Mesenchymal stem cell (in vitro differentiated cells and primary cell): ENCODE data around the gene ZNF19. TPM values are rescaled to one million over a fixed set of nuclear protein-coding genes. Genes with fewer than 3 reads are reported as not detected.

Experiments
- DNase-seq: peaks from one replicate; pipeline ENCODE4 v3.0.0-alpha.2; 2013
- H2AFZ ChIP-seq: one replicate; pipeline ENCODE4 v1.6.1; 2013; ENCODE audit warnings: low read depth, mild to moderate bottlenecking, control low read depth, inconsistent platforms, low read length, moderate library complexity
- H2AK5ac ChIP-seq: 2 replicates; pipeline ENCODE4 v1.6.1; 2013; ENCODE audit warnings: low read length, moderate library complexity, mild to moderate bottlenecking, inconsistent platforms; ENCODE audit not compliant: severe bottlenecking
- H2BK120ac ChIP-seq: one replicate; pipeline ENCODE4 v1.6.1; 2013; ENCODE audit warnings: low read depth, mild to moderate bottlenecking, inconsistent platforms, low read length, moderate library complexity
- H2BK12ac ChIP-seq, 2 experiments: one replicate each; pipeline ENCODE4 v1.6.1; 2013; ENCODE audit warnings: inconsistent platforms in 2 of 2, low read length in 2 of 2, mild to moderate bottlenecking in 2 of 2, moderate library complexity in 2 of 2, control low read depth in 1 of 2
- H2BK15ac ChIP-seq: one replicate; pipeline ENCODE4 v1.6.1; 2013; ENCODE audit warnings: mild to moderate bottlenecking, low read depth, inconsistent platforms; ENCODE audit not compliant: poor library complexity, severe bottlenecking
- H2BK5ac ChIP-seq: 2 replicates; pipeline ENCODE4 v1.6.1; 2013; ENCODE audit warnings: low read depth, mild to moderate bottlenecking, low read length, control low read depth, inconsistent platforms; ENCODE audit not compliant: poor library complexity, severe bottlenecking
- H3K14ac ChIP-seq, 2 experiments: one replicate each; pipeline ENCODE4 v1.6.1; 2013; ENCODE audit warnings: inconsistent platforms in 2 of 2, low read length in 2 of 2, control low read depth in 1 of 2, mild to moderate bottlenecking in 1 of 2, moderate library complexity in 1 of 2
- H3K18ac ChIP-seq, 2 experiments: one replicate each; pipeline ENCODE4 v1.6.1; 2013; ENCODE audit warnings: inconsistent platforms in 2 of 2, low read length in 2 of 2, control low read depth in 1 of 2, low read depth in 1 of 2, mild to moderate bottlenecking in 1 of 2
- H3K23ac ChIP-seq, 2 experiments: one replicate each; pipeline ENCODE4 v1.6.1; 2013; ENCODE audit warnings: inconsistent platforms in 2 of 2, low read length in 2 of 2, mild to moderate bottlenecking in 2 of 2, moderate library complexity in 2 of 2, control low read depth in 1 of 2
- H3K27ac ChIP-seq: 2 replicates; pipeline ENCODE4 v1.5.1; 2013; ENCODE audit warnings: mild to moderate bottlenecking, moderate library complexity, low read length, control low read depth, inconsistent platforms; ENCODE audit not compliant: poor library complexity, severe bottlenecking
- H3K27me3 ChIP-seq, 2 experiments: 2 replicates each; pipeline versions ENCODE4 v1.6.1 to v1.7.0; 2013; ENCODE audit warnings: low read length in 2 of 2, mild to moderate bottlenecking in 2 of 2, moderate library complexity in 2 of 2, control low read depth in 1 of 2, inconsistent platforms in 1 of 2; ENCODE audit not compliant: control insufficient read depth in 1 of 2, insufficient read depth in 1 of 2
- H3K36me3 ChIP-seq, 2 experiments: 2 replicates each; pipeline versions ENCODE4 v1.6.1 to v1.7.0; 2013; ENCODE audit warnings: low read length in 2 of 2, control low read depth in 1 of 2, inconsistent platforms in 1 of 2, low read depth in 1 of 2, mild to moderate bottlenecking in 1 of 2; ENCODE audit not compliant: insufficient read depth in 2 of 2, control insufficient read depth in 1 of 2
- H3K4ac ChIP-seq, 2 experiments: one replicate each; pipeline ENCODE4 v1.6.1; 2013; ENCODE audit warnings: inconsistent platforms in 2 of 2, low read length in 2 of 2, mild to moderate bottlenecking in 2 of 2, moderate library complexity in 2 of 2, control low read depth in 1 of 2, low read depth in 1 of 2
- H3K4me1 ChIP-seq: 2 replicates; pipeline ENCODE4 v1.6.1; 2013; ENCODE audit warnings: low read depth, low read length, control low read depth; ENCODE audit not compliant: control insufficient read depth, insufficient read depth
- H3K4me2 ChIP-seq: 2 replicates; pipeline ENCODE4 v1.6.1; 2013; ENCODE audit warnings: low read length, mild to moderate bottlenecking, inconsistent platforms; ENCODE audit not compliant: poor library complexity, severe bottlenecking
- H3K4me3 ChIP-seq, 2 experiments: 2 replicates each; pipeline versions ENCODE4 v1.5.1 to v1.7.0; 2013; ENCODE audit warnings: low read length in 2 of 2, mild to moderate bottlenecking in 2 of 2, control low read depth in 1 of 2, low read depth in 1 of 2; ENCODE audit not compliant: insufficient read depth in 1 of 2
- H3K79me1 ChIP-seq: replicated peaks from 2 replicates; pipeline ENCODE4 v1.6.1; 2013; ENCODE audit warnings: mild to moderate bottlenecking, control low read depth, low read length, inconsistent platforms; ENCODE audit not compliant: poor library complexity, severe bottlenecking
- H3K9ac ChIP-seq: 2 replicates; pipeline ENCODE4 v1.7.0; 2013; ENCODE audit warnings: mild to moderate bottlenecking, low read length, moderate library complexity
- H3K9me3 ChIP-seq: 2 replicates; pipeline ENCODE4 v1.7.0; 2013; ENCODE audit warnings: mild to moderate bottlenecking, low read length; ENCODE audit not compliant: control insufficient read depth
- H4K8ac ChIP-seq: one replicate; pipeline ENCODE4 v1.6.1; 2013; ENCODE audit warnings: inconsistent platforms, mild to moderate bottlenecking, low read length, moderate library complexity
- H4K91ac ChIP-seq: one replicate; pipeline ENCODE4 v1.6.1; 2013; ENCODE audit warnings: mild to moderate bottlenecking, low read length, inconsistent platforms
- WGBS: methylation state at CpG from one replicate; pipeline ENCODE4 v1.1.7; 2013; ENCODE audit warnings: mixed read lengths; 5-methylcytosine and 5-hydroxymethylcytosine counted together
- polyA plus RNA-seq, 2 experiments: library from polyadenylated mRNA; stranded (reverse); fragments of 200-250 nt; gene quantifications; one replicate each; pipeline ENCODE4 v1.2.3, GENCODE V29; 2013

ZNF19 gene
- polyA plus RNA-seq (2013, experiment 1 of 2), result 0.91 TPM
- polyA plus RNA-seq (2013, experiment 2 of 2), result 0.89 TPM

DNA sequence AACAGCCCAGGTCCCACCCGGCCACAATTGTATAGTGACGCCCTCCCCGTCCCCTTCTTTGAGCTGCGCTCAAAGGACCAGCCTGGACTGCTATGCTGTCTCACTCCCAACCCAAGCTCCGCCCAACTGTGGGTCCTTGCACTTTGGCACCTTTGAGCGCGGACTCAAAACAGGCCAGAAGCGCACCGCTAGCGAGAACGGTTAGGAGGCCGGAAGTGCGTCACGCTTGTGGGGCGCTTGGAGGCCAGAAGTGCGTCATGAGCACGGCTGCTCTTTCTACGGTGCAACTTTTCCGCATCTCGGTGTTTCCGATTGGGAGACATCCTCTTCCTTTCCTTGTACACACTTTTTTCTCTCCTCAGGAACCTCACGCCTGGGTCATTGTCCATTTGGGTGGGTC lies at the start of gene ZNF19:
Gene ZNF19, minus strand, starts transcription at position 203 of the 400 bp plus-strand sequence. CDS start 7,210 bp downstream, outside the sequence.
- H2BK15ac ChIP-seq, result no peak within 1 kb of the TSS
- H3K23ac ChIP-seq, result no peak within 1 kb of the TSS
- H3K27me3 ChIP-seq, result peaks cover 0 to 9% of the 10 kb centered on the region in 2 experiments
- no peak within 1 kb of the TSS for H2AK5ac ChIP-seq
- no peak within 1 kb of the TSS for H3K4ac ChIP-seq
- no peak for DNase-seq
- no peak within 1 kb of the TSS for H2BK120ac ChIP-seq
- H2BK12ac ChIP-seq, result no peak within 1 kb of the TSS
- H3K79me1 ChIP-seq, result no peaks in the 10 kb centered on the region
- H4K8ac ChIP-seq, result no peak within 1 kb of the TSS
- no peak within 1 kb of the TSS for H4K91ac ChIP-seq
- peaks cover 1% of the 10 kb centered on the region for H3K4me1 ChIP-seq
- no peak within 1 kb of the TSS for H3K27ac ChIP-seq
- 93% methylated on average over 22 of the region's 22 CpGs for WGBS
- H2BK5ac ChIP-seq, result no peak within 1 kb of the TSS
- no peaks in the 10 kb centered on the region for H3K9me3 ChIP-seq
- H2AFZ ChIP-seq, result no peak within 1 kb of the TSS
- H3K36me3 ChIP-seq, result no peaks in the 10 kb centered on the region
- no peak within 1 kb of the TSS for H3K4me2 ChIP-seq
- no peak within 1 kb of the TSS for H3K14ac ChIP-seq
- H3K9ac ChIP-seq, result no peak within 1 kb of the TSS
- H3K4me3 ChIP-seq, result no peak within 1 kb of the TSS
- no peak within 1 kb of the TSS for H3K18ac ChIP-seq

DNA sequence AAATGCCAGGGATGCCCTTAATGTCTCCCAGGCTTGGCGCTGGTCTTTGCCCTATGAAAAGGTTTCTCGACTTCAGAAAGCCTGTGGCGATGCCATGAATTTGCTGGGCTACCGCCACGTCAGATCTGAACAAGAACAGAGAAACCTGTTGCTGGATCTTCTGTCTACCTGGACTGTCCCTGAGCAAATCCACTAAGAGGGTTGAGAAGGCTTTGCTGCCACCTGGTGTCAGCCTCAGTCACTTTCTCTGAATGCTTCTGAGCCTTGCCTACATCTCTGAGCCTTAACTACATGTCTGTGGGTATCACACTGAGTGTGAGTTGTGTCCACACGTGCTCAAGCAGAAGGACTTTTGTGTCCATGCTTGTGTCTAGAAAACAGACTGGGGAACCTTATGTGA lies 48.5 kb upstream of the ZNF19 start:
- H4K91ac ChIP-seq, result no peak overlapping the region
- DNase-seq, result peak; percentile 24
- H2BK5ac ChIP-seq, result no peak overlapping the region
- H3K27ac ChIP-seq, result no peak overlapping the region
- no peak overlapping the region for H3K4ac ChIP-seq
- H2BK120ac ChIP-seq, result no peak overlapping the region
- H3K4me2 ChIP-seq, result no peak overlapping the region
- H2BK15ac ChIP-seq, result no peak overlapping the region
- H2AFZ ChIP-seq, result no peak overlapping the region
- H2BK12ac ChIP-seq, result no peak overlapping the region
- 65% methylated on average over 6 of the region's 6 CpGs for WGBS
- H3K23ac ChIP-seq, result no peak overlapping the region
- no peak overlapping the region for H3K4me3 ChIP-seq
- no peaks in the 10 kb centered on the region for H3K9me3 ChIP-seq
- H3K36me3 ChIP-seq, result no peaks in the 10 kb centered on the region
- H3K14ac ChIP-seq, result no peak overlapping the region
- H3K9ac ChIP-seq, result no peak overlapping the region
- H3K27me3 ChIP-seq, result peaks cover 4 to 29% of the 10 kb centered on the region in 2 experiments
- H4K8ac ChIP-seq, result no peak overlapping the region
- H2AK5ac ChIP-seq, result no peak overlapping the region
- H3K18ac ChIP-seq, result no peak overlapping the region
- no peaks in the 10 kb centered on the region for H3K4me1 ChIP-seq
- H3K79me1 ChIP-seq, result no peaks in the 10 kb centered on the region

DNA sequence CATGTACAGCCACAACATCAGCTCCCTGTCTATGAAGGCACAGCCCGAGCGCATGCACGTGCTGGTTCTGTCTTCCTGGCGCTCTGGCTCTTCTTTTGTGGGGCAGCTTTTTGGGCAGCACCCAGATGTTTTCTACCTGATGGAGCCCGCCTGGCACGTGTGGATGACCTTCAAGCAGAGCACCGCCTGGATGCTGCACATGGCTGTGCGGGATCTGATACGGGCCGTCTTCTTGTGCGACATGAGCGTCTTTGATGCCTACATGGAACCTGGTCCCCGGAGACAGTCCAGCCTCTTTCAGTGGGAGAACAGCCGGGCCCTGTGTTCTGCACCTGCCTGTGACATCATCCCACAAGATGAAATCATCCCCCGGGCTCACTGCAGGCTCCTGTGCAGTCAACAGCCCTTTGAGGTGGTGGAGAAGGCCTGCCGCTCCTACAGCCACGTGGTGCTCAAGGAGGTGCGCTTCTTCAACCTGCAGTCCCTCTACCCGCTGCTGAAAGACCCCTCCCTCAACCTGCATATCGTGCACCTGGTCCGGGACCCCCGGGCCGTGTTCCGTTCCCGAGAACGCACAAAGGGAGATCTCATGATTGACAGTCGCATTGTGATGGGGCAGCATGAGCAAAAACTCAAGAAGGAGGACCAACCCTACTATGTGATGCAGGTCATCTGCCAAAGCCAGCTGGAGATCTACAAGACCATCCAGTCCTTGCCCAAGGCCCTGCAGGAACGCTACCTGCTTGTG lies 47.8 kb upstream of the ZNF19 start:
- H2AK5ac ChIP-seq, result no peak overlapping the region
- no peaks in the 10 kb centered on the region for H3K9me3 ChIP-seq
- H3K23ac ChIP-seq, result no peak overlapping the region
- H3K4me3 ChIP-seq, result no peak overlapping the region
- 89% methylated on average over 28 of the region's 28 CpGs for WGBS
- H2BK12ac ChIP-seq, result no peak overlapping the region
- H2BK120ac ChIP-seq, result no peak overlapping the region
- H3K4me1 ChIP-seq, result no peaks in the 10 kb centered on the region
- no peak for DNase-seq
- peaks cover 4 to 29% of the 10 kb centered on the region in 2 experiments for H3K27me3 ChIP-seq
- H3K18ac ChIP-seq, result no peak overlapping the region
- H2BK5ac ChIP-seq, result no peak overlapping the region
- H3K36me3 ChIP-seq, result no peaks in the 10 kb centered on the region
- no peak overlapping the region for H4K8ac ChIP-seq
- no peak overlapping the region for H3K27ac ChIP-seq
- no peak overlapping the region for H4K91ac ChIP-seq
- H2BK15ac ChIP-seq, result no peak overlapping the region
- H3K4me2 ChIP-seq, result no peak overlapping the region
- H2AFZ ChIP-seq, result no peak overlapping the region
- H3K79me1 ChIP-seq, result no peaks in the 10 kb centered on the region
- H3K4ac ChIP-seq, result no peak overlapping the region
- no peak overlapping the region for H3K9ac ChIP-seq
- H3K14ac ChIP-seq, result no peak overlapping the region

DNA sequence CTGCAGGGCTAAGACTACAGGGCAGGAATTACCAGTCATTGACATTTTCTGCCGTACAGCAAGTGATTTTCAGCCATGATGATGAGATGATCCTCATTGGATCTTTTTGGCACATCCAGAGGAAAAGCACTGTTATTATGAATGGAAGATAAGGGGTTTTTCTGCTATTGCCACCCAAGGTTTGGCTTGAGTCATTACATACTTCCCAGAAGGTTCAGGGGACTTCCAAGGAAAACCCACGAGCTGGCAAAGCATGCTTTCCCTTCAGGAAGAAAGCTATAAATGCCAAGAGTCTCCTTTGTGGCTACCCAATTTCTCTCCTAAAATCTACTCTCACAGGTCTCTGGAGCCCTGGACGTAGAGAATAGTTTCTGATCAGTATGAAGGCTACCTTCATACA lies 43.2 kb upstream of the ZNF19 start:
- H2BK120ac ChIP-seq, result no peak overlapping the region
- no peak overlapping the region for H2BK15ac ChIP-seq
- H4K8ac ChIP-seq, result no peak overlapping the region
- H3K9ac ChIP-seq, result no peak overlapping the region
- H3K27ac ChIP-seq, result no peak overlapping the region
- H3K9me3 ChIP-seq, result no peaks in the 10 kb centered on the region
- H3K36me3 ChIP-seq, result no peaks in the 10 kb centered on the region
- H4K91ac ChIP-seq, result no peak overlapping the region
- no peak overlapping the region for H2BK5ac ChIP-seq
- no peak overlapping the region for H3K4ac ChIP-seq
- no peaks in the 10 kb centered on the region for H3K79me1 ChIP-seq
- H2AK5ac ChIP-seq, result no peak overlapping the region
- no peak overlapping the region for H3K4me2 ChIP-seq
- H3K23ac ChIP-seq, result no peak overlapping the region
- no peak overlapping the region for H2BK12ac ChIP-seq
- no peak overlapping the region for H2AFZ ChIP-seq
- 60% methylated on average over 2 of the region's 3 CpGs for WGBS
- H3K27me3 ChIP-seq, result peaks cover 4% of the 10 kb centered on the region in 2 experiments
- DNase-seq, result no peak
- H3K14ac ChIP-seq, result no peak overlapping the region
- no peak overlapping the region for H3K18ac ChIP-seq
- H3K4me3 ChIP-seq, result no peak overlapping the region
- no peaks in the 10 kb centered on the region for H3K4me1 ChIP-seq
